H1 (cell line): ENCODE measurements around the gene FAM193B. TPM values are rescaled to one million over a fixed set of nuclear protein-coding genes. Genes with fewer than 3 reads are reported as not detected.

Experiments
- CTCF ChIA-PET: fragments of 300-600 bp; sonication (Branson Sonifier 250); formaldehyde crosslinking; loops from one replicate; lab custom pipeline; 2021; ENCODE audit not compliant: partially characterized antibody; lab: Charles Lee
- POLR2A ChIA-PET: fragments of 300-600 bp; sonication (Branson Sonifier 250); formaldehyde crosslinking; loops from one replicate; lab custom pipeline; 2021; ENCODE audit warnings: inconsistent platforms; ENCODE audit not compliant: partially characterized antibody; lab: Charles Lee
- DNase-seq, 2 experiments: peaks; one replicate each; pipeline versions ENCODE4 v3.0.0 to v3.0.0-alpha.2; 2010 to 2022; ENCODE audit warnings: low spot score in 2 of 2, low read depth in 1 of 2, mixed read lengths in 1 of 2
- FAIRE-seq: peaks from 2 replicates; lab custom pipeline; 2011; peaks lifted over from hg19 to GRCh38; lab: Jason Lieb, UNC
- H2AFZ ChIP-seq: 2 replicates; pipeline ENCODE4 v1.8.1; 2012; ENCODE audit warnings: low read length, inconsistent platforms
- H2AK5ac ChIP-seq: 2 replicates; pipeline ENCODE4 v1.6.1; 2013; ENCODE audit warnings: low read depth, low read length
- H2BK120ac ChIP-seq: replicated peaks from 2 replicates; pipeline ENCODE3; 2013; ENCODE audit warnings: low read depth, low read length, inconsistent platforms
- H2BK12ac ChIP-seq: 2 replicates; pipeline ENCODE4 v1.6.1; 2013; ENCODE audit warnings: low read depth, low read length
- H2BK15ac ChIP-seq: 2 replicates; pipeline ENCODE4 v1.6.1; 2013; ENCODE audit warnings: low read length
- H2BK20ac ChIP-seq: 2 replicates; pipeline ENCODE4 v1.6.1; 2013; ENCODE audit warnings: low read length
- H2BK5ac ChIP-seq: 2 replicates; pipeline ENCODE4 v1.6.1; 2013; ENCODE audit warnings: low read depth, low read length
- H3K14ac ChIP-seq: 2 replicates; pipeline ENCODE4 v1.6.1; 2013; ENCODE audit warnings: inconsistent platforms; ENCODE audit not compliant: insufficient read length
- H3K18ac ChIP-seq: 2 replicates; pipeline ENCODE4 v1.6.1; 2013; ENCODE audit warnings: low read length; ENCODE audit errors: extremely low read depth
- H3K23ac ChIP-seq: 2 replicates; pipeline ENCODE4 v1.6.1; 2013; ENCODE audit warnings: inconsistent platforms; ENCODE audit not compliant: insufficient read length
- H3K23me2 ChIP-seq: 2 replicates; pipeline ENCODE4 v1.6.1; 2013; ENCODE audit warnings: low read depth, low read length
- H3K27ac ChIP-seq: 2 replicates; pipeline ENCODE4 v1.6.1; 2011; ENCODE audit warnings: low read depth, low read length, inconsistent platforms
- H3K27me3 ChIP-seq, 4 experiments: replicated peaks in 1 of 4; 1 replicate in 1 of 4; 2 replicates in 3 of 4; pipeline versions ENCODE4 v1.6.1 to v1.8.1; 2011 to 2013; ENCODE audit warnings: low read length in 3 of 4, mild to moderate bottlenecking in 3 of 4, inconsistent platforms in 2 of 4, mixed read lengths in 2 of 4, moderate library complexity in 1 of 4; ENCODE audit not compliant: control insufficient read depth in 3 of 4, insufficient read depth in 3 of 4; ENCODE audit errors: extremely low read depth in 1 of 4
- H3K36me3 ChIP-seq, 4 experiments: 2 replicates each; pipeline versions ENCODE4 v1.6.1 to v1.8.1; 2011 to 2013; ENCODE audit warnings: mild to moderate bottlenecking in 4 of 4, low read length in 3 of 4, moderate library complexity in 2 of 4, control low read depth in 1 of 4, inconsistent platforms in 1 of 4; ENCODE audit not compliant: insufficient read depth in 4 of 4, control insufficient read depth in 2 of 4
- H3K4ac ChIP-seq: replicated peaks from 2 replicates; pipeline ENCODE3; 2013; ENCODE audit warnings: low read length, low read depth, mixed read lengths, inconsistent platforms; ENCODE audit not compliant: insufficient read length
- H3K4me1 ChIP-seq, 4 experiments: replicated peaks in 1 of 4; 1 replicate in 1 of 4; 2 replicates in 3 of 4; pipeline versions ENCODE4 v1.6.1 to v1.8.1; 2011 to 2013; ENCODE audit warnings: low read length in 3 of 4, inconsistent platforms in 2 of 4, mixed read lengths in 1 of 4; ENCODE audit not compliant: insufficient read depth in 4 of 4, control insufficient read depth in 3 of 4
- H3K4me2 ChIP-seq, 2 experiments: 2 replicates each; pipeline versions ENCODE4 v1.6.1 to v1.8.1; 2011 to 2013; ENCODE audit warnings: low read depth in 2 of 2, low read length in 2 of 2, control low read depth in 1 of 2, inconsistent platforms in 1 of 2, mild to moderate bottlenecking in 1 of 2; ENCODE audit not compliant: insufficient read depth in 1 of 2
- H3K4me3 ChIP-seq, 4 experiments: fragments of 200-600, 300-600 bp in 1 of 4; sonication (generic), shearing (Covaris generic), sonication (Bioruptor Twin) in 1 of 4; 2 replicates each; pipeline versions ENCODE4 v1.5.1 to v1.8.1; 2011 to 2016; ENCODE audit warnings: low read length in 4 of 4, low read depth in 3 of 4, control low read depth in 2 of 4, inconsistent platforms in 2 of 4, mild to moderate bottlenecking in 2 of 4, mixed read lengths in 1 of 4, moderate library complexity in 1 of 4; ENCODE audit not compliant: insufficient read depth in 2 of 4; ENCODE audit errors: extremely low read depth in 1 of 4
- H3K56ac ChIP-seq: replicated peaks from 2 replicates; pipeline ENCODE3; 2013; ENCODE audit warnings: low read depth, mild to moderate bottlenecking, mixed read lengths, low read length, inconsistent platforms; ENCODE audit not compliant: insufficient read length
- H3K79me1 ChIP-seq: 2 replicates; pipeline ENCODE4 v1.6.1; 2013; ENCODE audit warnings: low read depth, low read length, control low read depth
- H3K79me2 ChIP-seq, 2 experiments: 2 replicates each; pipeline versions ENCODE4 v1.6.1 to v1.8.1; 2012 to 2013; ENCODE audit warnings: low read length in 2 of 2, mild to moderate bottlenecking in 2 of 2, inconsistent platforms in 1 of 2; ENCODE audit not compliant: insufficient read depth in 2 of 2, control insufficient read depth in 1 of 2
- H3K9ac ChIP-seq, 4 experiments: replicated peaks in 1 of 4; 1 replicate in 1 of 4; 2 replicates in 3 of 4; pipeline versions ENCODE4 v1.6.1 to v1.8.1; 2011 to 2013; ENCODE audit warnings: low read depth in 3 of 4, low read length in 3 of 4, control low read depth in 2 of 4, mild to moderate bottlenecking in 2 of 4, moderate library complexity in 2 of 4, inconsistent platforms in 1 of 4; ENCODE audit errors: extremely low read depth in 1 of 4
- H3K9me3 ChIP-seq, 2 experiments: 2 replicates each; pipeline versions ENCODE4 v1.6.1 to v1.8.1; 2012 to 2013; ENCODE audit warnings: mild to moderate bottlenecking in 2 of 2, moderate library complexity in 2 of 2, control low read depth in 1 of 2, inconsistent platforms in 1 of 2, low read depth in 1 of 2, low read length in 1 of 2, mixed read lengths in 1 of 2; ENCODE audit not compliant: insufficient read depth in 2 of 2
- H4K20me1 ChIP-seq, 2 experiments: replicated peaks in 1 of 2; 2 replicates each; pipeline versions ENCODE3 to v1.8.1; 2011 to 2013; ENCODE audit warnings: inconsistent platforms in 2 of 2, low read length in 2 of 2, mild to moderate bottlenecking in 1 of 2; ENCODE audit not compliant: insufficient read depth in 2 of 2, control insufficient read depth in 1 of 2
- H4K5ac ChIP-seq: 2 replicates; pipeline ENCODE4 v1.6.1; 2013; ENCODE audit warnings: low read length, low read depth, mixed read lengths, inconsistent platforms; ENCODE audit not compliant: insufficient read length
- H4K8ac ChIP-seq: 2 replicates; pipeline ENCODE4 v1.8.0; 2013; ENCODE audit warnings: mild to moderate bottlenecking, moderate library complexity, low read length, inconsistent platforms; ENCODE audit not compliant: insufficient read depth; ENCODE audit errors: extremely low read depth
- H4K91ac ChIP-seq: replicated peaks from 2 replicates; pipeline ENCODE3; 2013; ENCODE audit warnings: low read length, mixed read lengths, inconsistent platforms; ENCODE audit not compliant: insufficient read length
- ASH2L ChIP-seq: fragments of 200-600, 300-600 bp; sonication (generic); IDR thresholded peaks from one replicate; pipeline ENCODE4 v1.7.1; 2017; ENCODE audit warnings: low read length
- BRCA1 ChIP-seq: IDR thresholded peaks from 2 replicates; pipeline ENCODE4 v1.6.1; 2012; ENCODE audit warnings: low read depth, low read length, improper control_type of control experiment
- CHD2 ChIP-seq: IDR thresholded peaks from 2 replicates; pipeline ENCODE4 v1.6.1; 2012; ENCODE audit warnings: low read length, improper control_type of control experiment
- EP300 ChIP-seq, 2 experiments: IDR thresholded peaks; 1 replicate in 1 of 2; 2 replicates in 1 of 2; pipeline ENCODE4 v1.6.1; 2011 to 2012; ENCODE audit warnings: low read depth in 2 of 2, low read length in 2 of 2, mild to moderate bottlenecking in 2 of 2, borderline replicate concordance in 1 of 2, inconsistent platforms in 1 of 2, moderate library complexity in 1 of 2
- GTF2F1 ChIP-seq: IDR thresholded peaks from 2 replicates; pipeline ENCODE4 v1.6.1; 2012; ENCODE audit warnings: low read depth, low read length, improper control_type of control experiment, borderline replicate concordance
- RBBP5 ChIP-seq: IDR thresholded peaks from 2 replicates; pipeline ENCODE4 v1.7.1; 2012; ENCODE audit warnings: low read depth, mild to moderate bottlenecking, inconsistent platforms, low read length, moderate library complexity, borderline replicate concordance
- RXRA ChIP-seq: IDR thresholded peaks from 2 replicates; pipeline ENCODE4 v1.6.1; 2011; ENCODE audit warnings: low read depth, mild to moderate bottlenecking, low read length, moderate library complexity; ENCODE audit not compliant: insufficient read depth
- SIX5 ChIP-seq: IDR thresholded peaks from 2 replicates; pipeline ENCODE4 v1.6.1; 2011; ENCODE audit warnings: mild to moderate bottlenecking, low read depth, low read length
- SUZ12 ChIP-seq: fragments of 200-600 bp; sonication (generic); IDR thresholded peaks from 2 replicates; pipeline ENCODE4 v1.6.1; 2012; ENCODE audit warnings: mild to moderate bottlenecking, inconsistent platforms, low read length, moderate library complexity, mixed read lengths
- WGBS, 2 experiments: shearing (Covaris generic) in 1 of 2; methylation state at CpG; one replicate each; pipeline versions ENCODE4 v1.1.6 to v1.1.7; 2013 to 2015; ENCODE audit warnings: low lambda C conversion rate in 2 of 2, mixed read lengths in 2 of 2, inconsistent platforms in 1 of 2, low coverage in 1 of 2, missing lambda C conversion rate in 1 of 2; ENCODE audit not compliant: insufficient replicate concordance in 2 of 2, insufficient coverage in 1 of 2, insufficient read length in 1 of 2; ENCODE audit errors: extremely low coverage in 1 of 2, missing lambda C conversion rate in 1 of 2; 5-methylcytosine and 5-hydroxymethylcytosine counted together
- polyA plus RNA-seq, 7 experiments: library from polyadenylated mRNA; depleted of rRNA in 3 of 7; stranded (reverse) in 5 of 7; unstranded in 2 of 7; fragments of >200 nt in 5 of 7; fragments of 200-250 nt in 2 of 7; gene quantifications; 1 replicate in 5 of 7; 2 replicates in 1 of 7; 4 replicates in 1 of 7; pipeline versions ENCODE4 v1.2.1 to v1.2.3, GENCODE V29; 2011 to 2013; ENCODE audit warnings: missing spikeins in 2 of 7, mixed read lengths in 2 of 7
- total RNA-seq: library from RNA; stranded (reverse); fragmentation: NEBNext Ultra II Directional; extraction: Animal tissue kit (Norgen Biotek cat#: 25700); gene quantifications from 2 replicates; pipeline ENCODE4 v1.2.1, GENCODE V29; 2021
- TF ChIP-seq, protein P1 (sequence below): IDR thresholded peaks from 2 replicates; pipeline ENCODE4 v1.6.1; 2012; ENCODE audit warnings: inconsistent platforms

The FAM193B gene
- total and polyA plus RNA-seq, 2 of the 8 experiments (the other 6 are each of a cell fraction or from before 2014, with no cell fraction given), result 49.9 to 69.8 TPM

- DNase-seq (peak; percentile 60 to 91), FAIRE-seq (no peak)
- Histone ChIP-seq H3K4me3 (peak within 1 kb of the TSS; percentile 50 to 89 (median 82)), H3K4me1 (no peaks in the 10 kb centered on the region), H3K9ac (peak within 1 kb of the TSS; percentile 72 to 91 (median 82)), H3K23me2 (peaks cover 2% of the 10 kb centered on the region; the same call in 1 of the 2 replicates), H2BK12ac (peak within 1 kb of the TSS; percentile 68; the same call in 1 of the 2 replicates), H2AK5ac (no peak within 1 kb of the TSS), H3K4me2 (peak within 1 kb of the TSS; percentile 60 to 74), H3K18ac (peak within 1 kb of the TSS; percentile 78), H3K36me3 (peaks cover 11 to 32% (median 22%) of the 10 kb centered on the region in 4 experiments; a peak in 6 of 8 replicates), H4K91ac (peak within 1 kb of the TSS; percentile 77), H3K79me1 (no peaks in the 10 kb centered on the region; the same call in 1 of the 2 replicates), H4K20me1 (peaks cover 2 to 4% of the 10 kb centered on the region in 2 experiments), H2BK5ac (peak within 1 kb of the TSS; percentile 71; the same call in 1 of the 2 replicates), H4K5ac (peak within 1 kb of the TSS; percentile 94), H3K23ac (no peak within 1 kb of the TSS), H3K4ac (peak within 1 kb of the TSS; percentile 80), H4K8ac (peak within 1 kb of the TSS; percentile 93; the same call in 1 of the 2 replicates), H2BK20ac (no peak within 1 kb of the TSS), H3K9me3 (no peaks in the 10 kb centered on the region), H3K56ac (peak within 1 kb of the TSS; percentile 70), H2BK120ac (no peak within 1 kb of the TSS), H2BK15ac (no peak within 1 kb of the TSS), H3K79me2 (peaks cover 0 to 4% of the 10 kb centered on the region in 2 experiments; a peak in 1 of 4 replicates), H3K27ac (peak within 1 kb of the TSS; percentile 58; the same call in 1 of the 2 replicates), H3K14ac (no peak within 1 kb of the TSS), H2AFZ (peak within 1 kb of the TSS; percentile 90), H3K27me3 (no peaks in the 10 kb centered on the region)
- 2% methylated on average over 68 of the region's 71 CpGs; no CpG with 5 or more reads in 1 of the 2 experiments for WGBS, 2 experiments
- ChIA-PET CTCF (interaction anchor here (0.7 to 0.8 kb wide), 2 partner anchors 13 to 54 kb away, joined by 3 read pairs; no protein-coding TSS in a partner anchor), POLR2A (interaction anchor here (0.6 to 2.8 kb wide), 14 partner anchors 9 to 620 kb away, joined by 3 to 19 read pairs (median 6); partner anchors contain the start of gene DDX41)
- TF ChIP-seq BRCA1 (no peak), GTF2F1 (no peak), SUZ12 (no peak), EP300 (IDR thresholded peaks at IDR 0.05; ENCODE audit: borderline replicate concordance in 1 of 2, low read depth in 2 of 2, low read length in 2 of 2) (no peak), RBBP5 (0 out of 2 replicates have a peak, but pooled peaks have one; percentile 50), ASH2L (peak; percentile 94), CHD2 (peak; percentile 14; the same call in 1 of the 2 replicates), RXRA (no peak), SIX5 (peak; percentile 60; the same call in 1 of the 2 replicates)
- TF ChIP-seq, protein P1, sequence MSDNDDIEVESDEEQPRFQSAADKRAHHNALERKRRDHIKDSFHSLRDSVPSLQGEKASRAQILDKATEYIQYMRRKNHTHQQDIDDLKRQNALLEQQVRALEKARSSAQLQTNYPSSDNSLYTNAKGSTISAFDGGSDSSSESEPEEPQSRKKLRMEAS, result no peak; the same call in none of the 2 replicates
Observed at GRCh38 chr5:177592010-177592834, 37.9 kb upstream of the FAM193B start, which contains the start of gene TMED9. TMED9 (plus strand) TSS chr5:177592203; CDS start chr5:177592215, 12 bp downstream.
